Measurements from ENCODE around the gene PKNOX2. TPM values are rescaled to one million over a fixed set of nuclear protein-coding genes. Genes with fewer than 3 reads are reported as not detected.
A peak's percentile ranks its signal among the peaks of the same experiment; 100 is the strongest.

The PKNOX2 gene
- total RNA-seq, 4 donors from 2014 or later = 1.2 to 5.7 (median 2.2) TPM

DNA sequence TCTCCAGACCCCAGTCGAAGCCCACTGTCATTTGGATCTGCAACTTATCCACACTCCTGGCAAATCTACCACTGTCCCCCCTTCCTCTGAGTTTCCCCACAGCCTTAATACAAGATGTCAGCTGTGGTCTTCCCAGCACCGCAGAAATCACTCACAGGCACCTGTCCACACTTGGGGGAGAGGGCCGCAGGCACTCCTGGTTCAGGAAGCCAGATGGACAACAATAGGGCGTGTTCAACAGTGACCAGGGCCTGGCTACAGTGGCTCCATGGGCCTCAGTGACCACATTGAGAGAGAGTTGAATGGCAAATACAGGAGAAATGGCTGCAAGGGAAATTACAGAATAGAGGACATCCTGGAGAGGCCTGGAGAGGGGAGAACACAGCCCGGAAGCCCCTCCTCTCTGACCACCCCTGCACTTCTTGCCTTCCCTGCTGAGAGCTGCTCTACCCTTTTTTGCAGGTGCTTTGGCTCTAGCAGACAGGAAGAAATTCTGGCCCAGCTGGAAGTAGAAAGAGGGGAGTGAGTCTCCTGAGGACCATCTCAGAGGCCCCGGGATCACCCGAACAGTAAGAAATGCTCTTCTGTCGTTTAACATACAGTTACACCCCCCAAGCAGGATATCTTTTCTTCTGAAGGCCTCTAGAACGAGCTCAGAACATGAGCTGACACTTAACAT, 166.9 kb downstream of the PKNOX2 start:
- Histone ChIP-seq H3K36me3 (peaks cover 0 to 10% of the 10 kb centered on the region in 2 donors), H3K9me3 (no peaks in the 10 kb centered on the region), H3K4me3 (no peak overlapping the region), H3K27me3 (no peaks in the 10 kb centered on the region), H3K4me1 (peaks cover 0 to 4% (median 0%) of the 10 kb centered on the region in 3 donors), H3K27ac (no peak overlapping the region)
- 69 to 74% methylated on average over 4 to 5 of the region's 9 CpGs for WGBS, 2 donors (ENCODE audit: low coverage in 1 of 2)
- no peak for TF ChIP-seq POLR2A (IDR thresholded peaks at IDR 0.05)
- TF ChIP-seq, protein P1, sequence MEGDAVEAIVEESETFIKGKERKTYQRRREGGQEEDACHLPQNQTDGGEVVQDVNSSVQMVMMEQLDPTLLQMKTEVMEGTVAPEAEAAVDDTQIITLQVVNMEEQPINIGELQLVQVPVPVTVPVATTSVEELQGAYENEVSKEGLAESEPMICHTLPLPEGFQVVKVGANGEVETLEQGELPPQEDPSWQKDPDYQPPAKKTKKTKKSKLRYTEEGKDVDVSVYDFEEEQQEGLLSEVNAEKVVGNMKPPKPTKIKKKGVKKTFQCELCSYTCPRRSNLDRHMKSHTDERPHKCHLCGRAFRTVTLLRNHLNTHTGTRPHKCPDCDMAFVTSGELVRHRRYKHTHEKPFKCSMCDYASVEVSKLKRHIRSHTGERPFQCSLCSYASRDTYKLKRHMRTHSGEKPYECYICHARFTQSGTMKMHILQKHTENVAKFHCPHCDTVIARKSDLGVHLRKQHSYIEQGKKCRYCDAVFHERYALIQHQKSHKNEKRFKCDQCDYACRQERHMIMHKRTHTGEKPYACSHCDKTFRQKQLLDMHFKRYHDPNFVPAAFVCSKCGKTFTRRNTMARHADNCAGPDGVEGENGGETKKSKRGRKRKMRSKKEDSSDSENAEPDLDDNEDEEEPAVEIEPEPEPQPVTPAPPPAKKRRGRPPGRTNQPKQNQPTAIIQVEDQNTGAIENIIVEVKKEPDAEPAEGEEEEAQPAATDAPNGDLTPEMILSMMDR (IDR thresholded peaks at IDR 0.05) = no peak
- no peak for TF ChIP-seq EP300 (IDR thresholded peaks at IDR 0.05)
- TF ChIP-seq POLR2AphosphoS5 (IDR thresholded peaks at IDR 0.05) = no peak
- no peak for ATAC-seq

DNA sequence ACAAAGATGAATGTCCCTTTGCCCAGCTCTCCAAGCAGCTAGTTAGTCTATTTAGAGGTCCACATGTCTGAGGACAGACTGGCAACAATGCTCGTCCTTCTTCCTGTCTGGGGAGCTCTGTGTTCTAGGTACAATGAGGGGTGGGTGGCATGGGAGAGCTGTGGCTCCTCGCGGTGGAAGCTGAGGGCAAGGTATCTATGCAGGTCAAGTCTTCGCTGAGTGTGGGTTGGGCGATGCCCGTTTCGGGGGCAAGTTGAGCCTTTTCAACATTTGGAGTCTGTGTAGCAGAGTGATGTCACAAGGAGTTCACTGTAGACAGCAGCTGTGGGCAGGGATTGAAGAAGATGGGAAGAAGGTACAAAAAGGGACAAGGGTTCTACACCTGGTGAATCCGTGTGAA, 168.3 kb downstream of the PKNOX2 start:
- peaks cover 0 to 8% (median 0%) of the 10 kb centered on the region in 3 donors for H3K4me1 ChIP-seq
- peaks cover 0 to 10% of the 10 kb centered on the region in 2 donors for H3K36me3 ChIP-seq
- WGBS, 2 donors (ENCODE audit: low coverage in 1 of 2) = 62 to 93% methylated on average over 2 to 3 of the region's 8 CpGs
- no peak for ATAC-seq
- H3K4me3 ChIP-seq = no peak overlapping the region
- H3K27me3 ChIP-seq = no peaks in the 10 kb centered on the region
- no peaks in the 10 kb centered on the region for H3K9me3 ChIP-seq
- TF ChIP-seq EP300 (IDR thresholded peaks at IDR 0.05) (no peak), POLR2AphosphoS5 (IDR thresholded peaks at IDR 0.05) (no peak), POLR2A (IDR thresholded peaks at IDR 0.05) (no peak)
- TF ChIP-seq, protein P1 (IDR thresholded peaks at IDR 0.05) = no peak
- H3K27ac ChIP-seq = no peak overlapping the region

DNA sequence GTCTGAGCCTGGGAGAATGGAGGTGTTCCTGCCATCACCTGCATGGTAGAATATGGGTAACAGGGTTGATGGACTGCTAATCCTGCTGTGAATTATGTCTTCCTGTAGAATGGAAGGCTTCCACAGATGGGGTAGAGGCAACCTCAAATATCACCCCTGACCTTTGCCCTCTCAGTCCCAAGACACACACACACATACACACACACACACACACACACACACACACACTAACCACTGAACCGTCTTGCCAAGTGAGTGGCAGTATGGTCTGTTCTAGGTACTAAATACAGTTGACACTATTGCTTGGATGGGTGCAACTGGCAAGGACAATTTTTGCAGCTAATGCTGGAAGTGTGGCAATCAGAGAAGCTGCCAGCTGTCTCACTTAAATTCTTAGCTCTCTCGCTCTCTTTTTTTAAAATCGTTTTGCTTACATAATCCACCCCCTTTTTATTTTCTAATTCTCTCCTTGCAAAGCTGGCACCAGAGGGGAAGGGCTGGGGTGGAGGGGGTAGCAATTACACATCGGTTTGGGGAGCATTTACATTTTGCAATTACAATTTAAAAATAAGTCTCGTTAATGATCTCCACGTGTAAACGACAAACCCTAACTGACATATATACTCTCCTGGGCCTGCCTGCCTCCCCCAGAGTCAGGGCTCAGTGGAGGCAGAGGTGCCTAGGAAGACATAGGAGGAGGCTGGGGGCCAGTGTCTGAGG, 169.0 kb downstream of the PKNOX2 start:
- no peak overlapping the region for H3K4me3 ChIP-seq
- H3K27ac ChIP-seq = no peak overlapping the region
- no peak for ATAC-seq
- no peaks in the 10 kb centered on the region for H3K9me3 ChIP-seq
- no peak for TF ChIP-seq EP300 (IDR thresholded peaks at IDR 0.05)
- peaks cover 0 to 10% of the 10 kb centered on the region in 2 donors for H3K36me3 ChIP-seq
- 87 to 100% methylated on average over 1 to 7 of the region's 7 CpGs for WGBS, 2 donors (ENCODE audit: low coverage in 1 of 2)
- peaks cover 0 to 14% (median 0%) of the 10 kb centered on the region in 3 donors for H3K4me1 ChIP-seq
- H3K27me3 ChIP-seq = no peaks in the 10 kb centered on the region

DNA sequence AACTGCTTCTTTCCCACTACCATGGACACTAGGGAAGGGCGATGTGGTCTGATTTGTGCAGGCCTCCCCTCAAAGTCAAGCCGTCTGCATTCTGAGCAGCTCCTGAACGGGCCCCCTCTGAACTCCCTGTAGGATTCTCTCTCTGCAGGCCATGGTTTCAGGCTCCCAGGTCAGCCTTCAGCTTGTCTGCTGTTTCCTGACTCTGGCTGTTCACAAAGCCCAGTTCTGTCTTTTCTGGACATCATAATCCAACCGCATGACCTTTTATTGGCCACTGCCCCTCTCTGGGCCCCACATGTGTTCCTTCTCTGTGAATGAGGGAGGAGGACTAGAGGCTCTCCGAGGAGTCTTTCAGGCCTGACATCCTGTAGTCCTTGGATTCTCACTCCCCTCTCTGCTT, 170.6 kb downstream of the PKNOX2 start:
- Histone ChIP-seq H3K27me3 (no peaks in the 10 kb centered on the region), H3K27ac (no peak overlapping the region), H3K4me1 (peaks cover 0 to 24% (median 0%) of the 10 kb centered on the region in 3 donors), H3K9me3 (no peaks in the 10 kb centered on the region), H3K36me3 (peaks cover 0 to 10% of the 10 kb centered on the region in 2 donors), H3K4me3 (no peak overlapping the region)
- no peak for ATAC-seq
- TF ChIP-seq, protein P1 (IDR thresholded peaks at IDR 0.05) = no peak
- TF ChIP-seq POLR2AphosphoS5 (IDR thresholded peaks at IDR 0.05) = no peak
- no peak for TF ChIP-seq EP300 (IDR thresholded peaks at IDR 0.05)
- no peak for TF ChIP-seq POLR2A (IDR thresholded peaks at IDR 0.05)
- 74% methylated on average over 3 to 5 of the region's 5 CpGs for WGBS, 2 donors (ENCODE audit: low coverage in 1 of 2)

DNA sequence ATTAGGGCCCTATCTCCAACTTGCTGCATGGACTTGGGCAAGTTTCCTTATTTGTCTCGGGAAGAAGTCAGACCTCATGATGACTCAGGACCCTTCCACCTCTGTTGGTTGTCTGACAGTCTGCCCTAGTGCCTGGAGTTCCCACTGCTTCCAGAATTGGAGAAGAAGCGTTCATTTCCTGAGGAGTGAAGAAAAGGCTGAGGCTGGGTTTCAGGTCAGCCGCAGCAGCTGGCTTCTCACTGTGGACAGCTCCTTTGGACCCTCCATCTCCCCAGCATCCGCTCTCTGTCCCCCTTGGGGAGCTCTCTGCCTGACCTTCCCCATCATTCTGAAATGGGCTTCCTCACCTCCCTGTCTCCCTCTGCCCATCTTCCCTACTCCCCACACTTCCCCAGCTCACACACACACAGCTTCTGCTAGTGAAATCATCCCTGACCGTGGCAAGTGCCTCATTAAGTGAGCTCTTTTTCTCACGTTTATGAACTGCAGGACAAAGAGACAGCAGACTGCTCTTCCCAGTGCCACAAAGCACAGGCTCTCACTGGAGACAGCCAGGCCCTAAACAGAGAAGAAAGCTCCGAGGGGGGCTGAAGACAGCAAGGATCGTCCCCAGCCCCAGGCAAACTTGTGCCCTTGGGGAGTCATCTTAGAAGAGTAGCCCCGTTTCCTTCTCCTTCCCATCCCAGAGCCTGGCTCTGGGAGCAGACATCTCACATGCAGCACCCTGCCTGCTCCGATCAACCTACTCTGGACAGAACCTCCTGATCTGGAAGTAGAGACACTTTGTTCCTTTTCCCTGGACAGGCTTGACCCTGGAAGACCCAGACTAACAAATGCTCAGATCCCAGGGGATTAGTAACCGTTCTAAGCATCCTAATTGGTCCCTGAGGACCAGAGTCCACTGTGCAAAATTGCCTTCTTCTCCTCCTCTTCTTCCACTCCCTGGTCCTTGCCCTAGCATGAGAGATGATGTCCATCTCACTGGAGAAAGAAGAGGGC, 173.6 kb downstream of the PKNOX2 start:
- Histone ChIP-seq H3K27ac (peak overlapping the region in 3 of 4 donors; percentile 38 to 56 (median 54)), H3K36me3 (no peaks in the 10 kb centered on the region), H3K9me3 (no peaks in the 10 kb centered on the region), H3K27me3 (no peaks in the 10 kb centered on the region), H3K4me1 (peaks cover 0 to 24% (median 0%) of the 10 kb centered on the region in 3 donors), H3K4me3 (no peak overlapping the region)
- WGBS, 2 donors (ENCODE audit: low coverage in 1 of 2) = 62 to 84% methylated on average over 4 to 6 of the region's 11 CpGs
- TF ChIP-seq POLR2AphosphoS5 (IDR thresholded peaks at IDR 0.05) = no peak
- TF ChIP-seq, protein P1 (IDR thresholded peaks at IDR 0.05) = no peak
- ATAC-seq = no peak

All from gastroesophageal sphincter (tissue), 4 donors.